Testis (tissue), 2 donors: ENCODE results near the gene DGKB.

Experiments used
- CTCF ChIP-seq, 3 experiments: fragments of 450-650 bp in 2 of 3; fragments of 200-600 bp in 1 of 3; sonication (generic) in 1 of 3; IDR thresholded peaks; one replicate each; pipeline ENCODE4 v1.5.1; 2016 to 2019; ENCODE audit warnings: antibody characterized with exemption in 3 of 3, mild to moderate bottlenecking in 2 of 3, moderate library complexity in 1 of 3
- POLR2A ChIP-seq: fragments of 450-650 bp; IDR thresholded peaks from one replicate; pipeline ENCODE4 v1.6.1; 2017; ENCODE audit warnings: antibody characterized with exemption, mild to moderate bottlenecking, moderate library complexity

GRCh38 chr7:14839307-14839706, 63.2 kb downstream of the DGKB start:
- TF ChIP-seq CTCF (IDR thresholded peaks at IDR 0.05): no peak
- TF ChIP-seq POLR2A: no peak
